ENCODE data around the gene PPP6R3. TPM values are rescaled to one million over a fixed set of nuclear protein-coding genes. Genes with fewer than 3 reads are reported as not detected.
"Not testable (repeated sequence)": the region's sequence is repeated elsewhere in the genome, so short reads cannot be mapped to it uniquely, and the experiment has no call there.

Gene PPP6R3
- total and polyA plus RNA-seq, 9 donors = 44.3 to 80.9 (median 52.2) TPM

DNA sequence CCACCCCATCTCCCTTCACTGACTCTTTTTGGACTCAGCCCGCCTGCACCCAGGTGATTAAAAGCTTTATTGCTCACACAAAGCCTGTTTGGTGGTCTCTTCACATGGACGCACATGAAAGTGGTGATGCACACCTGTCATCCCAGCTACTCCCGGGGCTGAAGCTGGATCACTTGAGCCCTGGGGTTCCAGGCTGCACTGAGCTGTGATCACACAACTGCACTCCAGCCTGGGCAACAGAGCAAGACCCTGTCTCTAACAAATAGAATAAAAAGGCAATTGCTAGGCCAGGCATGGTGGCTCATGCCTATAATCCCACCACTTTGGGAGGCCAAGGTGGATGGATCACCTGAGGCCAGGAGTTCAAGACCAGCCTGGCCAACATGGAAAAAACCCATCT lies 178.8 kb downstream of the PPP6R3 start:
- H3K27ac ChIP-seq (ENCODE audit: low read length); H3K9me3 ChIP-seq (replicated peaks; ENCODE audit: control insufficient read depth, low read depth, low read length); DNase-seq: not testable (repeated sequence)

DNA sequence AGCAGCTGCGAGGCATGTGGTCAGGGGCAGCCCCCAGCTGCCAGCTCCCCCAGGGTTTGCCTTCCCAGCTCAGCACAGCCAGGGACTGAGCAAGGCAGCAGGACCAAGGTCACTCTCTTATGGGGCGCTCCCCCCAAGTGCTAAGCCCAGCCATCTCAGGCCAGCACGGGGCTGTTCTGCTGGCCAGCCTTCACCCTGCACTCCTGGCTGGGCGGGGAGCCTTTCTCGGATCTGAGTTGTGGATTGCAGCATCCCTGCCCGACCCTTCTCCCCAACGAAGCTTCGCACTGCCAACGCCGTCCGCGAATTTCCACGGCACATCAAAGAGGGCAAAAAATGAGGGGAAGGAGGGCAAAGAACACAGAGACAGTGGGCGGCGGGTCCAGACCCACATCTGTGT lies 181.3 kb downstream of the PPP6R3 start:
- WGBS (ENCODE audit: insufficient coverage) = 74% methylated on average over 8 of the region's 15 CpGs
- DNase-seq = no peak
- no peak overlapping the region for H3K27ac ChIP-seq (ENCODE audit: low read length)

More for the DNA sequence above, 178.8 kb downstream of the PPP6R3 start:
- 50% methylated on average over 3 of the region's 3 CpGs for WGBS (ENCODE audit: insufficient coverage)
- not testable (repeated sequence) for H3K27me3 ChIP-seq (ENCODE audit: control insufficient read depth, insufficient read depth, low read length); H3K4me3 ChIP-seq (ENCODE audit: low read length); H3K4me1 ChIP-seq (ENCODE audit: control insufficient read depth, insufficient read depth, low read length); H3K36me3 ChIP-seq (ENCODE audit: control insufficient read depth, insufficient read depth, low read length)

DNA sequence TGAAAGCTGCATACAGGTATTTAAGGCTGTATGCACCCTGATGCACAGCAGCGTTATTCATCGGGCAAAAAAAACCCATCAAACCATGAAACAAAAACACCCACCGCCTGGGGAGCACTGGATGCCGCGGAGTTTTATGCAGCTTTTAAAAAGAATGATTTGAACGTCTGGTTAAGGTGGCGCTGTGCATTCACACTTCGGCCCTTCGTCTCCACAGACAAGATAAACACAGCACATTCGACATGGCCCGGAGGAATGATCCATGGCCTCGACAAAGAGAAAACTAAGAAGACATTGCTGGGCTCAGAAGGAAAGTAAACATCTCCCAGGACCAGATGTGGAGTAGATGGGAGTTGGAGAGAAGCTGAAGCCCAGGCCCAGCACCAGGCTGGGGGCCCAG lies 183.0 kb downstream of the PPP6R3 start:
- H3K4me1 ChIP-seq (ENCODE audit: control insufficient read depth, insufficient read depth, low read length) = no peaks in the 10 kb centered on the region
- H3K27ac ChIP-seq (ENCODE audit: low read length) = no peak overlapping the region
- WGBS (ENCODE audit: insufficient coverage) = 50% methylated on average over 2 of the region's 12 CpGs
- no peaks in the 10 kb centered on the region for H3K36me3 ChIP-seq (ENCODE audit: control insufficient read depth, insufficient read depth, low read length)
- H3K4me3 ChIP-seq (ENCODE audit: low read length) = no peak overlapping the region
- H3K27me3 ChIP-seq (ENCODE audit: control insufficient read depth, insufficient read depth, low read length) = peaks cover 12% of the 10 kb centered on the region
- DNase-seq = no peak
- H3K9me3 ChIP-seq (replicated peaks; ENCODE audit: control insufficient read depth, low read depth, low read length) = peaks cover 9% of the 10 kb centered on the region

More for the DNA sequence above, 181.3 kb downstream of the PPP6R3 start:
- no peaks in the 10 kb centered on the region for H3K36me3 ChIP-seq (ENCODE audit: control insufficient read depth, insufficient read depth, low read length)
- H3K9me3 ChIP-seq (replicated peaks; ENCODE audit: control insufficient read depth, low read depth, low read length) = peaks cover 8% of the 10 kb centered on the region
- H3K4me1 ChIP-seq (ENCODE audit: control insufficient read depth, insufficient read depth, low read length) = no peaks in the 10 kb centered on the region
- H3K4me3 ChIP-seq (ENCODE audit: low read length) = no peak overlapping the region
- peaks cover 9% of the 10 kb centered on the region for H3K27me3 ChIP-seq (ENCODE audit: control insufficient read depth, insufficient read depth, low read length)

DNA sequence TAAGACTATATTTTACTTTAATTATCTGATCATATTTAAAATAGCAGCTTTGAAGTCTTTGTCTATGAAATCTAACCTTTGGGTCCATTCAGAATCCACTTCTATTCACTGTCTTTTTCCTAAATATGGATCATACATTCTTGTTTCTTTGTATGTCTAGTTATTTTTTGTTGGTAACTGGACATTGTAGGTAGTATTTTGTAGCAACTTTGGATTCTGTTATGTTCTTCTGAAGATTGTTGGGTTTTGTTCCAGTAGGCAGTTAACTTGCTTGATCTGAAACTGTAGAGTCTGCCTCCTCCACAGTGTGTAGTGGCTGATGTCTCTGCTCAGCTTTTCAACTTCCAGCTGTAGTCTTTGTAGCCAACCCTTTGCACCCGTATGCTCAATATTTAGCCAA lies 186.3 kb downstream of the PPP6R3 start:
- H3K4me3 ChIP-seq (ENCODE audit: low read length) = no peak overlapping the region
- H3K36me3 ChIP-seq (ENCODE audit: control insufficient read depth, insufficient read depth, low read length) = no peaks in the 10 kb centered on the region
- peaks cover 9% of the 10 kb centered on the region for H3K9me3 ChIP-seq (replicated peaks; ENCODE audit: control insufficient read depth, low read depth, low read length)
- DNase-seq = no peak
- H3K4me1 ChIP-seq (ENCODE audit: control insufficient read depth, insufficient read depth, low read length) = no peaks in the 10 kb centered on the region
- WGBS (ENCODE audit: insufficient coverage) = no CpG with 5 or more reads among the region's 1 CpG
- H3K27ac ChIP-seq (ENCODE audit: low read length) = no peak overlapping the region
- H3K27me3 ChIP-seq (ENCODE audit: control insufficient read depth, insufficient read depth, low read length) = peaks cover 22% of the 10 kb centered on the region

DNA sequence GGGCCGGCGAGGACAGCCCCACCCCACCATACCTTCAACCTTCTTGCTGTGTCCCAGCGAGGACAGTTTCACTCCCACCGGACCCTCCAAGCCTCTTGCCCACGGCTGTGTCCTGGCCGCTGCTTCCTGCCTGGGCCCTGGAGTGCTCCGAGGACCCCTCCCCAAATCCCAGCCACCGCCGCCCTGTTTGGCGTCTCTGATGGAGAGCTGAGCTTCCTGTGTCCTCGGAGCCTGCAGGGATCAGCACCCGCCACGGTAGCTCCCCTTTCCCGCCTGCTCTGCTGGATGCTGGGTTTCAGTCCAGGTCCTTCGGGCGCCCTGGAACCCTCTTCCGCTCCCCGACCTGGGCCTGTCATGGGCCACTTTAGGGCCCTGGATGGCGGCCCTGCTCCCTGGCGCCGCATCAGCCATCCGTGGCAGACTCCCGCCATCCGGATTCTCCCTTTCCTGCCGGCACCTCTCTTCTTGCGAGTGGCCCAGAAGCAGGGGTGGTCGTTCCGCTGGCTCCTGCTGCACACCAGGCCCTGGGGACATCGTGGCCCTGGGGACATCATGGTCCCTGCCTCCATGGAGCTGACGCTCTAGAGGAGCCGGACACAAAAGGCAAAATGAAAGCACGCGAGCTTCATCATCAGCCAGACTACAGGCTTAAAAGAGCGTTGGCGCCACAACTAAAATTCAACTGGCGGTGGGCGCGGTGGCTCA lies 189.5 kb downstream of the PPP6R3 start:
- Histone ChIP-seq H3K27me3 (ENCODE audit: control insufficient read depth, insufficient read depth, low read length) (peaks cover 21% of the 10 kb centered on the region), H3K4me3 (ENCODE audit: low read length) (no peak overlapping the region), H3K36me3 (ENCODE audit: control insufficient read depth, insufficient read depth, low read length) (no peaks in the 10 kb centered on the region), H3K27ac (ENCODE audit: low read length) (no peak overlapping the region), H3K9me3 (replicated peaks; ENCODE audit: control insufficient read depth, low read depth, low read length) (peaks cover 9% of the 10 kb centered on the region), H3K4me1 (ENCODE audit: control insufficient read depth, insufficient read depth, low read length) (no peaks in the 10 kb centered on the region)
- no peak for DNase-seq
- WGBS (ENCODE audit: insufficient coverage) = 59% methylated on average over 34 of the region's 38 CpGs

DNA sequence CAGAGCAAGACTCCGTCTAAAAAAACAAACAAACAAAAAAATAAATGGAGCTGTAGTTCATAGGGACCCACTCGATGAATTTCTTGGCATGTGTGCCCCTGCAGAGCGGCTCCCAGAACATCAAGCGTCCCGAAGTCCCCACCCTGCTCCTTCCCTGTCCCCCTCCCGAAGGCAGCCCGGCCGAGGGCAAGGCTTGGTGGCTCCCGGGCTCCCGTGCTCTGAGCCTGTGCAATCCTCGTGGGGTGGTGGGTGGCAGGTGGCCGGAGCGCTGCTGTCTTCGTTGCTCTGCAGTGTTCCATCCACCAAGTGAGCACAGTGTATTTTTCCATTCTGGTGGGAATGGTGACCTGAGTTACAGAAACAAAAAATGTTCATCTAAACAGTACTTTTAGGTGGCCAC lies 190.2 kb downstream of the PPP6R3 start:
- Histone ChIP-seq H3K27ac (ENCODE audit: low read length) (no peak overlapping the region), H3K36me3 (ENCODE audit: control insufficient read depth, insufficient read depth, low read length) (no peaks in the 10 kb centered on the region), H3K9me3 (replicated peaks; ENCODE audit: control insufficient read depth, low read depth, low read length) (peaks cover 14% of the 10 kb centered on the region), H3K27me3 (ENCODE audit: control insufficient read depth, insufficient read depth, low read length) (peaks cover 24% of the 10 kb centered on the region), H3K4me3 (ENCODE audit: low read length) (no peak overlapping the region), H3K4me1 (ENCODE audit: control insufficient read depth, insufficient read depth, low read length) (no peaks in the 10 kb centered on the region)
- 86% methylated on average over 6 of the region's 14 CpGs for WGBS (ENCODE audit: insufficient coverage)
- no peak for DNase-seq

DNA sequence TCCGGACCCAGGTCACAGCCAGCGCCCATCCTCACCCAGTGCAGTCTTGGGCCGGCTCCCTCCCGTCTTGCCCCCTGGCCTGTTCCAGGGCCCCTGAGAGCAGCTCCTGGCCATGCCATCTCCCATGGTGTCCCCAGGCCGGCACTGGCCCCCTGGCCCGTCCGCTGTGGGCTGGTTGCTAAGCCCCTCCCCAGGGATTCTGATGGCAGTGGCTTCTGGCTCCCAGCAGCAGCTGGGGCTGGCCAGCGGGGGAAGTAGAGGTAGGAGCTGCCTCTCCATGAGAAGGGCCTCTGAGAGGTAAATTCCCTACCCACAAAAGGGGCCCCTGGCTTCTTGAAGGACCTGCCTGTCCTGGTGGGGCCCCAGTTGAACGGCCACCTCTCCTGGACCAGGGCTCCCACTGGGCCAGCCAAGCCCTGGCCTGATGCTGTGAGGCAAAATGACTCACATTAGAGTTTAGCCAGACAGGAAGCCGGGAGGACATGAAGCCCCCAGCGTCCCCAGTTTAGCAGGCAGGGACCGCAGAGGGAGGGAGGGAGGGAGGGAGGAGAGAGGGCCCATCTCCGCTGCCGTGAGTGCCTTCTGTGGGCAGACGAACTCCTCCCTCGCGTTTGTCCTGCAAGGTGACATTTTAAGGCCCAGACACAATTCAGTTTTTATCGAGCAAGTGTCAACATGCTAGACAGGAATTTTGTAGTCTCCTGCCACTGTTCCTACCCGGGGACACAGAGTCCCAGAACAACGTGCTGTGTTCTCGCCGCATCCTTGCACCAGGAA lies 190.8 kb downstream of the PPP6R3 start:
- H3K27ac ChIP-seq (ENCODE audit: low read length) = no peak overlapping the region
- H3K4me3 ChIP-seq (ENCODE audit: low read length) = no peak overlapping the region
- WGBS (ENCODE audit: insufficient coverage) = 50% methylated on average over 21 of the region's 22 CpGs
- peaks cover 24% of the 10 kb centered on the region for H3K27me3 ChIP-seq (ENCODE audit: control insufficient read depth, insufficient read depth, low read length)
- DNase-seq = no peak
- peaks cover 11% of the 10 kb centered on the region for H3K9me3 ChIP-seq (replicated peaks; ENCODE audit: control insufficient read depth, low read depth, low read length)
- H3K4me1 ChIP-seq (ENCODE audit: control insufficient read depth, insufficient read depth, low read length) = no peaks in the 10 kb centered on the region
- H3K36me3 ChIP-seq (ENCODE audit: control insufficient read depth, insufficient read depth, low read length) = no peaks in the 10 kb centered on the region

DNA sequence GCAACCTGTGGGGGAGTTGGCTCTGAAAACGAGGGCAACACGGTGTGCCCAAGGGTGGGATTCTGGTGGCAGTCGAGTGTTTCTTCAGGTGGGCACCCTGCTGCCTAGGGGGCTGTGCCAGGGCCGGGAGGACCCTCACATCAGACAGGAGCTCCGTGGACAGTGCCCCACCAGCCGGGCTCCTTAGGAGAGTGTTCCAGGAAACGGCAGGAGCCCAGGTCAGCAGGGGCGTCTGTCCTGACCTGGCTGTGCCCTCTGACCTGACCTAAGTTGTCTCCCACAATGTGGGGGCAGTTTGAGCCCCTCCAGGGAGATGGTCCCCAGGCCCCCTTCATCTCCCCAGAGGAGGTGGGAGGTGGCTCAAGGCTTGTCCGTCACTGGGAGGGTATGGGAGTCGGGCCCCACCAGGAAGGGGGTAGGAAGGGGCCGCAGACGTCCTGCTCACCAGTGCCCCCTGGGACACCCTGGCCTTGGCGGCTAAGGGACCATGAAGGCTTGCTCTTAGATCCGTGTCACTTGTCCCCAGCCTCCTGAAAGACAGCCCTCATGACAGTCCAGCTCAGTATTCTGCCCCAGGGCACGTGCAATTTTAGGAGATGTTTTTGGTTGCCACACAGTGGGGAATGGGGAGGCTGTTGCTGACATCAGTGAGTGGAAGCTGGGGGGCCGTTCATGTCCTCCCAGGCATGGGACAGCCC lies 191.6 kb downstream of the PPP6R3 start:
- 47% methylated on average over 12 of the region's 16 CpGs for WGBS (ENCODE audit: insufficient coverage)
- Histone ChIP-seq H3K4me1 (ENCODE audit: control insufficient read depth, insufficient read depth, low read length) (no peaks in the 10 kb centered on the region), H3K36me3 (ENCODE audit: control insufficient read depth, insufficient read depth, low read length) (no peaks in the 10 kb centered on the region), H3K27me3 (ENCODE audit: control insufficient read depth, insufficient read depth, low read length) (peaks cover 24% of the 10 kb centered on the region), H3K9me3 (replicated peaks; ENCODE audit: control insufficient read depth, low read depth, low read length) (peaks cover 5% of the 10 kb centered on the region), H3K4me3 (ENCODE audit: low read length) (no peak overlapping the region), H3K27ac (ENCODE audit: low read length) (no peak overlapping the region)
- no peak for DNase-seq

DNA sequence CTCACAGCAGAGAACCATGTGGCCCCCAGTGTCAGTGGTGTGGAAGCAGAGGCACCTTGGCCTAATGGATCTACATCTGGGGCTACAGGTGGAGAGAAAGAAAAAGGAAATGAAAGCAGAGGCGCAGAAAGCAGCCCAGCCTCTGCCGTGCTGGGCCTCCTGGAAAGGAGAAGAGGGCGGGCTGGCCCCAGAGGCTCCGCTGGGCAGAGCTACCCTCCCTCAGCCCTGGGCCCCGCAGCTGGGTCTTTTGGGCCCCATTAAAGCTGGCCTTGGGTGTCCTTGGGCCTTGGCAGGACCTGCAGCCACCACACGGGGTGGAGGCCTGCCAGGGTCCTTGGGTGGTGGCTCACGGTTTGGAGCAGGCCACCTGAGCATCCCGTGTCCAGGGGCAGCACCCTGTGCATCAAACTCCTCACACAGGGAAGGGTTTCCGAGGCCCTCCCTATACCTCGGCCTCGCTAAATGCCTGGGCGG lies 192.2 kb downstream of the PPP6R3 start:
- no peak for DNase-seq
- peaks cover 5% of the 10 kb centered on the region for H3K9me3 ChIP-seq (replicated peaks; ENCODE audit: control insufficient read depth, low read depth, low read length)
- WGBS (ENCODE audit: insufficient coverage) = 69% methylated on average over 12 of the region's 12 CpGs
- no peak overlapping the region for H3K27ac ChIP-seq (ENCODE audit: low read length)
- H3K4me3 ChIP-seq (ENCODE audit: low read length) = no peak overlapping the region
- H3K4me1 ChIP-seq (ENCODE audit: control insufficient read depth, insufficient read depth, low read length) = no peaks in the 10 kb centered on the region
- H3K27me3 ChIP-seq (ENCODE audit: control insufficient read depth, insufficient read depth, low read length) = peaks cover 21% of the 10 kb centered on the region
- H3K36me3 ChIP-seq (ENCODE audit: control insufficient read depth, insufficient read depth, low read length) = no peaks in the 10 kb centered on the region
